GM12878 (cell line): ENCODE results near the gene RCBTB2. TPM values are rescaled to one million over a fixed set of nuclear protein-coding genes. Genes with fewer than 3 reads are reported as not detected.

Experiments used
- CBX3 ChIP-seq: fragments of 200-600 bp; sonication (generic); IDR thresholded peaks from 2 replicates; pipeline ENCODE4 v1.6.1; 2016; ENCODE audit warnings: low read depth, borderline replicate concordance
- CEBPB ChIP-seq, 2 experiments: fragments of 150-350 bp in 1 of 2; IDR thresholded peaks; 2 replicates each; pipeline ENCODE4 v1.6.1; 2012 to 2014; ENCODE audit warnings: low read depth in 2 of 2, low read length in 2 of 2, borderline replicate concordance in 1 of 2, inconsistent platforms in 1 of 2
- CREM ChIP-seq: IDR thresholded peaks from 2 replicates; pipeline ENCODE4 v1.6.1; 2014; ENCODE audit warnings: antibody characterized with exemption, low read depth
- CUX1 ChIP-seq: IDR thresholded peaks from 2 replicates; pipeline ENCODE4 v1.6.1; 2012; ENCODE audit warnings: improper control_type of control experiment, low read depth, low read length; ENCODE audit not compliant: insufficient replicate concordance
- DPF2 ChIP-seq: fragments of 450-650 bp; IDR thresholded peaks from 2 replicates; pipeline ENCODE4 v1.6.1; 2017; ENCODE audit warnings: mild to moderate bottlenecking
- FOXK2 ChIP-seq: fragments of 450-650 bp; IDR thresholded peaks from 2 replicates; pipeline ENCODE4 v1.6.1; 2017; ENCODE audit warnings: mild to moderate bottlenecking, moderate library complexity
- HCFC1 ChIP-seq: fragments of 150-350 bp; IDR thresholded peaks from 2 replicates; pipeline ENCODE4 v1.6.1; 2014; ENCODE audit warnings: low read length
- HDAC6 ChIP-seq: fragments of 200-600 bp; sonication (generic); IDR thresholded peaks from one replicate; pipeline ENCODE4 v1.8.0; 2017; ENCODE audit warnings: antibody characterized with exemption; ENCODE audit not compliant: unreplicated experiment
- MTA3 ChIP-seq: IDR thresholded peaks from 2 replicates; pipeline ENCODE4 v1.6.1; 2012; ENCODE audit warnings: low read length, inconsistent platforms, borderline replicate concordance
- NR2C2 ChIP-seq: IDR thresholded peaks from 2 replicates; pipeline ENCODE4 v1.6.1; 2011; ENCODE audit warnings: borderline replicate concordance, low read depth; ENCODE audit not compliant: control insufficient read depth, insufficient read length
- RCOR1 ChIP-seq: conservative IDR thresholded peaks from 2 replicates; pipeline ENCODE4 v1.6.1; 2012; ENCODE audit warnings: low read depth, low read length, improper control_type of control experiment
- RELB ChIP-seq: fragments of 450-650 bp; IDR thresholded peaks from 2 replicates; pipeline ENCODE4 v1.6.1; 2017; ENCODE audit warnings: low read depth, mild to moderate bottlenecking, moderate library complexity
- SUZ12 ChIP-seq: fragments of 200-600 bp; sonication (generic); IDR thresholded peaks from one replicate; pipeline ENCODE4 v1.6.1; 2018; ENCODE audit warnings: antibody characterized with exemption, mild to moderate bottlenecking; ENCODE audit not compliant: unreplicated experiment
- USF1 ChIP-seq: IDR thresholded peaks from 2 replicates; pipeline ENCODE4 v1.6.1; 2011; ENCODE audit warnings: borderline replicate concordance, low read depth, mild to moderate bottlenecking, moderate library complexity, mixed read lengths, low read length; ENCODE audit not compliant: insufficient read depth; ENCODE audit errors: extremely low read length
- ZBTB11 ChIP-seq: fragments of 450-650 bp; formaldehyde crosslinking; IDR thresholded peaks from 2 replicates; pipeline ENCODE4 v1.5.0; 2022; ENCODE audit warnings: mild to moderate bottlenecking, missing genetic modification characterization
- ZSCAN29 ChIP-seq: fragments of 450-650 bp; IDR thresholded peaks from 2 replicates; pipeline ENCODE4 v1.6.1; 2017; ENCODE audit warnings: mild to moderate bottlenecking, moderate library complexity
- polyA plus RNA-seq, 11 experiments: library from polyadenylated mRNA; depleted of rRNA in 4 of 11; unstranded in 6 of 11; stranded (reverse) in 5 of 11; fragments of >200 nt; fragmentation: Nextera tagmentation in 4 of 11; fragmentation: Illumina TruSeq in 1 of 11; extraction: Ambion mirVana in 4 of 11; extraction: Trizol in 1 of 11; gene quantifications; 1 replicate in 1 of 11; 2 replicates in 10 of 11; pipeline versions ENCODE4 v1.2.1 to v1.2.3, GENCODE V29; 2011 to 2016; ENCODE audit warnings: inconsistent platforms in 2 of 11, missing spikeins in 2 of 11, low read depth in 1 of 11
- total RNA-seq, 4 experiments: library from RNA; depleted of rRNA in 3 of 4; stranded (reverse); fragments of >200 nt in 3 of 4; fragmentation: Illumina TruSeq in 1 of 4; extraction: Trizol in 1 of 4; gene quantifications; 2 replicates each; pipeline versions ENCODE4 v1.2.1 to v1.2.3, GENCODE V29; 2013 to 2021

The RCBTB2 gene
- total and polyA plus RNA-seq, 10 of the 15 experiments (the other 5 are each of a cell fraction or from before 2014, with no cell fraction given) = 5.0 to 16.0 (median 8.5) TPM

- TF ChIP-seq CBX3 = no peak
- TF ChIP-seq NR2C2 = no peak
- no peak for TF ChIP-seq CEBPB (IDR thresholded peaks at IDR 0.05; ENCODE audit: borderline replicate concordance in 1 of 2, low read depth in 2 of 2, low read length in 2 of 2)
- TF ChIP-seq MTA3 = no peak
- no peak; the same call in 1 of the 2 replicates for TF ChIP-seq DPF2
- TF ChIP-seq USF1 = no peak
- peak; percentile 50; the same call in 1 of the 2 replicates for TF ChIP-seq CREM
- no peak for TF ChIP-seq SUZ12
- TF ChIP-seq HCFC1 = no peak
- TF ChIP-seq FOXK2 = no peak
- no peak for TF ChIP-seq ZBTB11 (CRISPR knock-in tag)
- no peak for TF ChIP-seq RCOR1
- TF ChIP-seq ZSCAN29 = no peak
- no peak for TF ChIP-seq RELB
- TF ChIP-seq HDAC6 = no peak
- TF ChIP-seq CUX1 = no peak
These were observed at the start of gene RCBTB2 (continued) for GRCh38 chr13:48532506-48533499.
